ENCODE data around the gene RASA4B. TPM values are rescaled to one million over a fixed set of nuclear protein-coding genes. Genes with fewer than 3 reads are reported as not detected.
A peak's percentile ranks its signal among the peaks of the same experiment; 100 is the strongest.
"Not testable (repeated sequence)": the region's sequence is repeated elsewhere in the genome, so short reads cannot be mapped to it uniquely, and the experiment has no call there.

The RASA4B gene
- polyA plus RNA-seq, 2 donors = 4.6 to 4.9 TPM

DNA sequence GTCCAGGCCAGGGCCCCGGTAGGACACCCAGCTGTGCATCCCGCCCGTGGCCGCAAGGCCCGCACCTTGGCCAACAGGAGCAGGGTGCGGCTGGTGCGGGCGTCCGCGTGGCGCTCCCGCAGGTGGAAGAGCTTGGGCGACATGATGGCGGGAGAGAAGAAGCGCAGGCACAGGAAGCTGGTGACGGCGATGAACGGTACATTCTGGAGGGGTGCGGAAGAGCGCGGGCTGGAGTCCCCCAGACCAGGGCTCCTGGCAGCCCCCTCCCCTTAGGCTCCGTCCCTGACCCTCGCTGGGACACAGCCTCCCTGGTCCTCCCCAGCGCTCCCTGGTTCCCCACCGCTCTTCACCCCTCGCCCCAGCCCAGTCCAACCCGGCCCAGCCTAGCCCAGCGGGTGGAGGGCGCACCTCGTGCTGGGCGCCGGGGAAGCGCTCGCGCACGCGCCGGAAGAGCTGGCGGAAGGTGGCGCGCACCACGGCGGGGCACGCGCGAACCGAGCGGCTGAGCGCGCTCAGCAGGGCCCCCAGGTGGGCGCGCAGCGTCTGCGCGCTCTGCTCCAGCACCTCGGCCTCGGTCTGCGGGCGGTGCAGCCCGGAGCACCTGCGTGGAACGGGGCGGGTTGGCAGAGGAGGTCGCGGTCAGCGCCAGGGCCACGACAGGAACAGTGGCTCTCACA is 23.0 kb downstream of the RASA4B start:
- not testable (repeated sequence) for H3K4me3 ChIP-seq (ENCODE audit: low read depth in 1 of 2, low read length in 2 of 2); H3K27me3 ChIP-seq (ENCODE audit: control insufficient read depth in 1 of 2, insufficient read depth in 2 of 2, low read length in 2 of 2); H3K36me3 ChIP-seq (ENCODE audit: control insufficient read depth in 2 of 2, insufficient read depth in 2 of 2, low read length in 1 of 2); H3K27ac ChIP-seq (ENCODE audit: low read depth in 2 of 2, low read length in 1 of 2); H3K4me1 ChIP-seq (ENCODE audit: control insufficient read depth in 2 of 2, insufficient read depth in 2 of 2, low read length in 1 of 2); H3K9me3 ChIP-seq (ENCODE audit: control insufficient read depth in 2 of 2, insufficient read depth in 1 of 2, low read depth in 1 of 2, low read length in 1 of 2)
- no CpG with 5 or more reads among the region's 67 CpGs for WGBS, 2 donors

DNA sequence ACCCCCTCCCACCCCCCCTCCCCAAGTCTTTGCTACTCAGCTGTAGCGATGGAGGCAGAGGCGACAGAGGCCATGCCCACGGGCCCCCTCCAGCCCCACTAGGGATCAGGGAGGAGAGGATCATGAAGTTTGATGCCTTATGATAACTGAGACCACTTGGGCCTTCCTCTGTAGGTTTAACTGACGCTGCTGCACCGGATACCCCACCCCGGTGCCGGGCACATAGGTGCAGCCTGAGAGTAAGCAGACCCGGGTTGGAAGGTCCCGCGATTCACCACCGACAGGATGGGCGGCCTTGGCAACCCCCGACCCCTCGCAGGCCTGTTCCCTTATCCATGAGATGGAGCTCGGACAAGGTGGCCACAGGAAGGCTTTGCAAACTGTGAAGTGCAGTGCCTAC is 23.6 kb downstream of the RASA4B start:
- not testable (repeated sequence) for H3K27ac ChIP-seq (ENCODE audit: low read depth in 2 of 2, low read length in 1 of 2); H3K9me3 ChIP-seq (ENCODE audit: control insufficient read depth in 2 of 2, insufficient read depth in 1 of 2, low read depth in 1 of 2, low read length in 1 of 2); H3K4me3 ChIP-seq (ENCODE audit: low read depth in 1 of 2, low read length in 2 of 2); H3K4me1 ChIP-seq (ENCODE audit: control insufficient read depth in 2 of 2, insufficient read depth in 2 of 2, low read length in 1 of 2); H3K36me3 ChIP-seq (ENCODE audit: control insufficient read depth in 2 of 2, insufficient read depth in 2 of 2, low read length in 1 of 2); H3K27me3 ChIP-seq (ENCODE audit: control insufficient read depth in 1 of 2, insufficient read depth in 2 of 2, low read length in 2 of 2)
- 39 to 48% methylated on average over 4 to 8 of the region's 15 CpGs for WGBS, 2 donors

DNA sequence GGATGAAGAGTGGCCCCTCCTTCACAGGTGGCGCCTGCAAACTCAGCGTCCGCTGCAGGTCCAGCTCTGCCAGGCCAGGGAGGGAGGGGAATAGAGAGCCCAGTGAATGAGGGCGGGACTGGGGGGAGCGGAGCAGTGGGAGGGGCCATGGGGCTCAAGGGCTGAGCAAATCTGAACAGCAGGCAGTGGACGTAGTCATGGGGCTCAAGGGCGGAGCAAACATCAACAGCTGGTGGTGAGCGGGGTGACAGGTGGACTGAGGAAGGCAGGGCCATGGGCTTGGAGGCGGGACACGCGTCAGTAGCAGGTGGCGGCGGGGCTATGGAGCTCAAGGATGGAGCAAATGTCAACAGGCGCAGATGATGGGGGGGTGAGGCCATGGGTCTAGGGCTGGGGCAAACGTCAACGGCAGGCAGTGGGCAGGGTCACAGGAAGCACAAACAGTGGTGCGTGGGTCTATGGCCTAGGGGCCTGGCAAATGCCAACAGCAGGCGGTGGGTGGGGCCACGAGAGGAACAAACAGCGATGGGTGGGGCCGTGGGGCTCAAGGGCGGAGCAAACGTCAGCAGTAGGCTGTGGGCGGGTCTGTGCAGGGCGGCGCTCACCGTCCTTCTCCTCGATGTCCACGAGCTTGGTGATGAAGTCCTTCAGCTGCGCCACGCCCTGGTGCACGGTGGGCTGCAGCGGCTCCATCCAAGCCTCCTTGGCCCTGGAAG is 24.2 kb downstream of the RASA4B start:
- H3K27me3 ChIP-seq (ENCODE audit: control insufficient read depth in 1 of 2, insufficient read depth in 2 of 2, low read length in 2 of 2) = not testable (repeated sequence)
- no CpG with 5 or more reads among the region's 33 CpGs for WGBS, 2 donors

DNA sequence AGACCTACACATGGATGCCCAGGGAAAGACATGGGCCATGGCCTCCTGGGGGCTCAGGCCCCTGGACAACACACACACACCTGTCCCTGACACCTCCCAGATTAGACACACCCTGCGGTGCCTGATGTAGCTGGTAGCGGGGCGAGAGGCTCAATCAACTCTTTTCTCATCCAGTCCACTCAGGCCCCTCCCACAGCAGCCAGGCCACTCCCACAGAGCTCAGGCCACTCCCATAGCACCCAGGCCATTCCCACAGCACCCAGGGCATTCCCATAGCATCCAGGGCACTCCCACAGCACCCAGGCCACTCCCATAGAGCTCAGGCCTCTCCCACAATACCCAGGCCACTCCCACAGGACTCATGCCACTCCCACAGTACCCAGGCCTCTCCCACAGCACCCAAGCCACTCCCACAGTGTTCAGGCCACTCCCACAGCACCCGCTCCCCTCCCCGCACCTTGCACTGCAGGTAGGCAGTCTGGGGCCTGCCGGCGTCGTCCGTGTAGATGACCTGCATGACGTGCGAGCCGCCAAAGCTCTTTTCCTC is 27.0 kb downstream of the RASA4B start:
- not testable (repeated sequence) for H3K4me1 ChIP-seq (ENCODE audit: control insufficient read depth in 2 of 2, insufficient read depth in 2 of 2, low read length in 1 of 2); H3K4me3 ChIP-seq (ENCODE audit: low read depth in 1 of 2, low read length in 2 of 2); H3K36me3 ChIP-seq (ENCODE audit: control insufficient read depth in 2 of 2, insufficient read depth in 2 of 2, low read length in 1 of 2); H3K27ac ChIP-seq (ENCODE audit: low read depth in 2 of 2, low read length in 1 of 2); H3K9me3 ChIP-seq (ENCODE audit: control insufficient read depth in 2 of 2, insufficient read depth in 1 of 2, low read depth in 1 of 2, low read length in 1 of 2); H3K27me3 ChIP-seq (ENCODE audit: control insufficient read depth in 1 of 2, insufficient read depth in 2 of 2, low read length in 2 of 2)
- 62 to 76% methylated on average over 2 to 3 of the region's 12 CpGs for WGBS, 2 donors

More for the DNA sequence above, 24.2 kb downstream of the RASA4B start:
- not testable (repeated sequence) for H3K4me1 ChIP-seq (ENCODE audit: control insufficient read depth in 2 of 2, insufficient read depth in 2 of 2, low read length in 1 of 2); H3K9me3 ChIP-seq (ENCODE audit: control insufficient read depth in 2 of 2, insufficient read depth in 1 of 2, low read depth in 1 of 2, low read length in 1 of 2); H3K27ac ChIP-seq (ENCODE audit: low read depth in 2 of 2, low read length in 1 of 2); H3K4me3 ChIP-seq (ENCODE audit: low read depth in 1 of 2, low read length in 2 of 2); H3K36me3 ChIP-seq (ENCODE audit: control insufficient read depth in 2 of 2, insufficient read depth in 2 of 2, low read length in 1 of 2)

DNA sequence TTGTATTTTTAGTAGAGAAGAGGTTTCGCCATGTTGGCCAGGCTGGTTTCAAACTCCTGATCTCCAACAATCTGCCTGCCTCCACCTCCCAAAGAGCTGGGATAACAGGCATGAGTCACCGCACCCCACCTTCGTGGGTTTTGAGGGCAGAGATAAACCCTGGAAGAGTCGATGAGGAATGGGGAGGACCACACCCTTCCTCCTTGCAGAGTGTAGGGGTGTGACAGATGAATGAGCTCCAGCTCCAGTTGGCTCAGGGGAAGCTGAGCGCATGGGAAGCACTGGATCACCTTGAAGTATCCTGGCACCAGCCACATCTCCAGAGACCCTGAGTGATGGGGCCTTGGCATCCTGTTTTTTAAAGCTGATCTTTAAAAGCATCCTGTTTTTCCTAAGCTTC is 33.3 kb downstream of the RASA4B start:
- not testable (repeated sequence) for H3K27me3 ChIP-seq (ENCODE audit: control insufficient read depth in 1 of 2, insufficient read depth in 2 of 2, low read length in 2 of 2); H3K9me3 ChIP-seq (ENCODE audit: control insufficient read depth in 2 of 2, insufficient read depth in 1 of 2, low read depth in 1 of 2, low read length in 1 of 2); H3K4me1 ChIP-seq (ENCODE audit: control insufficient read depth in 2 of 2, insufficient read depth in 2 of 2, low read length in 1 of 2); H3K36me3 ChIP-seq (ENCODE audit: control insufficient read depth in 2 of 2, insufficient read depth in 2 of 2, low read length in 1 of 2); H3K4me3 ChIP-seq (ENCODE audit: low read depth in 1 of 2, low read length in 2 of 2); H3K27ac ChIP-seq (ENCODE audit: low read depth in 2 of 2, low read length in 1 of 2)
- no CpG with 5 or more reads among the region's 5 CpGs for WGBS, 2 donors

DNA sequence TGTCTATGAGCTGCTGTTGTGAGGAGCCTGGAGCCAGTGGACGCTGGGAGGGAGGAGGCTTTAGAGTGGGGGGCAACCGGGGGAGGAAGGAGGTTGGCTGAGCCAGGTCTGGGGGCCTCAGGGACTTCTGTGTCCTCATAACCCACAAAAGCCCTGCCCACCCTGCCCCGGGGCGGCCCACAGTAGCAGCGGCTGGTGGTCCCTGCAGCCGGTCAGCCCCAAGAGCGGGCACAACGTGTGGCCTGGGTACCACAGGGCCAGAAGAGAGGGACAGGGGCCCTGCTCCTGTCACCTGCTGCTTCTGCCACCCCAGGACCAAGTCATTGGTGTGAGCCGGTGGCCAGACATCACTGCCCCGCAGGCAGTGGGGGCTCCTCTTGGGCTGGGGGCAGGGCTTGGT is 35.6 kb downstream of the RASA4B start:
- not testable (repeated sequence) for H3K4me3 ChIP-seq (ENCODE audit: low read depth in 1 of 2, low read length in 2 of 2); H3K9me3 ChIP-seq (ENCODE audit: control insufficient read depth in 2 of 2, insufficient read depth in 1 of 2, low read depth in 1 of 2, low read length in 1 of 2); H3K27me3 ChIP-seq (ENCODE audit: control insufficient read depth in 1 of 2, insufficient read depth in 2 of 2, low read length in 2 of 2); H3K4me1 ChIP-seq (ENCODE audit: control insufficient read depth in 2 of 2, insufficient read depth in 2 of 2, low read length in 1 of 2); H3K27ac ChIP-seq (ENCODE audit: low read depth in 2 of 2, low read length in 1 of 2); H3K36me3 ChIP-seq (ENCODE audit: control insufficient read depth in 2 of 2, insufficient read depth in 2 of 2, low read length in 1 of 2)
- no CpG with 5 or more reads among the region's 10 CpGs for WGBS, 2 donors

DNA sequence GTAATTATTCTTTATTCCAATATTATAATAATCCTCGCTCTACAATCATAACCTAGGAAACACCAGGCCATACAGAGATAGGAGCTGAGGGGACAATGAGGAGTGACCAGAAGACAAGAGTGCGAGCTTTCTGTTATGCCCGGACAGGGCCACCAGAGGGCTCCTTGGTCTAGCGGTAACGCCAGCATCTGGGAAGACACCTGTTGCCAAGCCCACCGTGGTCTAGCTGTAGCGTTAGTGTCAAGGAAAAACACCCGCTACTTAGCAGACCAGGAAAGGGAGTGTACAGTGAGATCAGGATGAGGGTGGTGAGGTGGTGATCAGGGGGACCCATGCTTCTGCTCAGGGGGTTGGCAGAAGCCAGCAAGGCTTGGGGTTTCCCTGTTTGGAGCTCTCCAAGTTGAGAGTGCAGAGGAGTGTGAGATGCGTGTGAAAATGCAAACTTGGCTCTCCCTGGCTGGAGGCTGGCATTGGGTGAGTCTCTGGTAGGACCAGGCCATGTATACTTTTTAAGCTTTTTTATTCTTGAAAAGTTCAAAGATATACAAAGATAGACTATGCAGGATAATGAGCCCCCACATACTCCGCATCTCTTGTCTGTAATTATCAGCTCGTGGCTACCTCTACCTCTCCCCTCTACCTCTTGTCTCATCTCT is 37.5 kb downstream of the RASA4B start:
- H3K27me3 ChIP-seq (ENCODE audit: control insufficient read depth in 1 of 2, insufficient read depth in 2 of 2, low read length in 2 of 2); H3K36me3 ChIP-seq (ENCODE audit: control insufficient read depth in 2 of 2, insufficient read depth in 2 of 2, low read length in 1 of 2); H3K4me3 ChIP-seq (ENCODE audit: low read depth in 1 of 2, low read length in 2 of 2); H3K9me3 ChIP-seq (ENCODE audit: control insufficient read depth in 2 of 2, insufficient read depth in 1 of 2, low read depth in 1 of 2, low read length in 1 of 2); H3K27ac ChIP-seq (ENCODE audit: low read depth in 2 of 2, low read length in 1 of 2); H3K4me1 ChIP-seq (ENCODE audit: control insufficient read depth in 2 of 2, insufficient read depth in 2 of 2, low read length in 1 of 2): not testable (repeated sequence)
- WGBS, 2 donors = 8% methylated on average over 6 to 8 of the region's 11 CpGs

DNA sequence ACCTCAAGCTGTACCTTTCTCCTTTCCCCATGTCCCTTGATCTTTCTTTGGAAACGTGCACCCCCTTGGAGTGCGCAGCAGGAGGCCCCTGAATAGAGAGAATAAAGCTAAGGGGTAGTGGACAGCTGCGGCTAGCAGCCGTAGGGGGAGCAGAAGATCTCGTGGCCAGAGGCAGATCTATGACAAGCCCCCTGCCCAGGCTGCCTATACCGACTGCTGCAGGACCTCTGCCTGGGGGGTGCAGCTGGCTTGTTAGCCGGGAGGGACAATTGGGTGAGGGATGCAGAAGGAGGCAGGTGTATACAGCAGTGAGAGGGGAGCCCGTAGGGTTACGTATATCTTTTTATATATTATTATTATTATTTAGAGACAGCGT is 38.4 kb downstream of the RASA4B start:
- H3K27ac ChIP-seq (ENCODE audit: low read depth in 2 of 2, low read length in 1 of 2); H3K4me1 ChIP-seq (ENCODE audit: control insufficient read depth in 2 of 2, insufficient read depth in 2 of 2, low read length in 1 of 2); H3K9me3 ChIP-seq (ENCODE audit: control insufficient read depth in 2 of 2, insufficient read depth in 1 of 2, low read depth in 1 of 2, low read length in 1 of 2); H3K36me3 ChIP-seq (ENCODE audit: control insufficient read depth in 2 of 2, insufficient read depth in 2 of 2, low read length in 1 of 2); H3K27me3 ChIP-seq (ENCODE audit: control insufficient read depth in 1 of 2, insufficient read depth in 2 of 2, low read length in 2 of 2); H3K4me3 ChIP-seq (ENCODE audit: low read depth in 1 of 2, low read length in 2 of 2): not testable (repeated sequence)
- 0% methylated on average over 2 of the region's 10 CpGs; no CpG with 5 or more reads in 1 of the 2 donors for WGBS, 2 donors

DNA sequence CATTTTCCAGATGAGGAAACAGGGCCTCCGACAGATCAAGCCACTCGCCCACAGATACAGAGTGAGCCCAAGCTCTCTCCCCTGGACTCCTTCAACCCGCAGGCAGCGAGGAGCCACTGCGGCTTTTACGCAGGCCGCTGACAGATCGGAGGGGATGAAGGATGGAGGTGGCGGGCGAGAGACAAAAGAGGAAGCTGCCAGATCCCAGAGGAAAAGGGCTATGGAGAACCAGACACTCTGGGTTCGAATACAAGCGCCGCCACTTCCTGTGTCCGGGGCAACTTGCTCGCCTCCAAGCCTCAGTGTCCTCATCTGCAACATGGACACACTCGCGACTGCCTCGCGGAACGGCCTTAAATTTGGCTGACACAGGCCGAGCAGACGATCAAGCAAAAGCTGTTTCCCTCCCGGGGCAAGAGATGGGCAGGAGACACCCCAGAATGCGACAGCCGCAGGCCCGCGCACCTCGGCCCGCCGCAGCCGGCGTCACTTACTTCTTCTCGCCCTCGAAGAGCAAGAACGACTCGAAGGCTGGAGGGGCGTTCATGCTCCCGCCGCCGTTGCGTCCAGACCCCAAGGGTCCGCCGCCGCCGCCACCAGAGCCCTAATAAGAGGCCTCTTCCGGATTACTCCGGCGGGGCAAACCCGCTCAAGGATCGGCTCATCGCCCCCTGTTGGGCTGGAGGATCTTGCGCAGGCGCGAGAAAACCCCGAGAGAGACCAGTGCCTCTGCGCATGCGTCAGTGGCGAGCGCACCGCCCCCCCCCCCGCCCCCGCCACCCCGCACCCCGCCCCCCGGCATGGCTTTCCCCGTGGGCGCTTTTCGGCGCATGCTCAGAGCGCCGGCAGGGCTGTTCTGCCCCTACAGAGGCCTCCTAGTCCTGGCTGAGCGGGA is 39.0 kb downstream of the RASA4B start, which contains the start of gene POLR2J:
TSS of gene POLR2J (minus strand) at position 609 of the 895 bp plus-strand sequence. CDS start at position 547, 62 bp downstream.
- H3K9me3 ChIP-seq (ENCODE audit: control insufficient read depth in 2 of 2, insufficient read depth in 1 of 2, low read depth in 1 of 2, low read length in 1 of 2); H3K27ac ChIP-seq (ENCODE audit: low read depth in 2 of 2, low read length in 1 of 2); H3K27me3 ChIP-seq (ENCODE audit: control insufficient read depth in 1 of 2, insufficient read depth in 2 of 2, low read length in 2 of 2); H3K36me3 ChIP-seq (ENCODE audit: control insufficient read depth in 2 of 2, insufficient read depth in 2 of 2, low read length in 1 of 2); H3K4me1 ChIP-seq (ENCODE audit: control insufficient read depth in 2 of 2, insufficient read depth in 2 of 2, low read length in 1 of 2): not testable (repeated sequence)
- H3K4me3 ChIP-seq (ENCODE audit: low read depth in 1 of 2, low read length in 2 of 2) = peak within 1 kb of the TSS; percentile 37 to 45
- WGBS, 2 donors = 0 to 1% methylated on average over 17 to 56 of the region's 72 CpGs

Measured in esophagus (tissue), 2 donors.